Fibroblast of skin of left biceps (primary cell): ENCODE measurements around the gene SMIM26.

Source experiments
- DNase-seq, 2 experiments: peaks; one replicate each; pipeline ENCODE4 v3.0.0-alpha.2; 2013; ENCODE audit warnings: low read depth in 2 of 2

The SMIM26 gene

DNA sequence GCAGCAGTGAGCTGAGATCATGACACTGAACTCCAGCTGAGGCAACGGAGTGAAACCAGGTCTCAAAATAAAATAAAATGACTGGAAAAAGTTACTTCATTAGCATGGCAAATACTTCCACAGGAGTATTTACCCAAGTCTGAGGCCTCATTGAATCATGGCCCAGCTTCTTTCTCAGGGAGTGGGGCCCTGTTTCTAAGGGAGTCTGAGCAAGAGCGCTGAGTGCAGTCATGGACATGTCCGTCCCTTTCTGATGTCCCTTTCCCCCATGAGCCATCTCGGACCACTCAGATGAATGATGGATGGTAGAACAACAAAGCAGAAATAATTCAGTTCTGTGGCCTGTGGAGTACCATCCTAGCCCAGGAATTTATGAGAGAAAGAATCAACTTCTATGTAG lies 12.8 kb downstream of the SMIM26 start:
- no peak for DNase-seq

DNA sequence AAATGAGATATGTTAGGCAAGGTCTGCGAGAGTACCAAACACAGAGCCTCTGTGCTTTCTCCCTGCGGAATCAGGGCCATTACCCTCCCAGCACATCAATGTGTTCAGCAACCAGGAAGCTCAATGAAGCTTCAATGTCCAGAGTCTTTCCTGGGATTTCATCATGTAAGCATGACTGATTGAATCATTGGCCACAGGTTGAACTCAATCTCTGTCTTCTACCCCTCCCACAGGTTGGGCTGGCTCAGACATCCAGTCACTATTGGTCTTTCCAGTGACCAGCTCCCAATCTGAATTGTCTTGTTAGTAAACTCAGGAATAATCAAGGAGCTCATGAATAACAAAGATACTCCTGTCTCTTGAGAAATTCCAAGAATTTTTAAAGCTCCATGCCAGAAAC lies 17.9 kb downstream of the SMIM26 start:
- DNase-seq: peak in 1 of 2 experiments; percentile 44

DNA sequence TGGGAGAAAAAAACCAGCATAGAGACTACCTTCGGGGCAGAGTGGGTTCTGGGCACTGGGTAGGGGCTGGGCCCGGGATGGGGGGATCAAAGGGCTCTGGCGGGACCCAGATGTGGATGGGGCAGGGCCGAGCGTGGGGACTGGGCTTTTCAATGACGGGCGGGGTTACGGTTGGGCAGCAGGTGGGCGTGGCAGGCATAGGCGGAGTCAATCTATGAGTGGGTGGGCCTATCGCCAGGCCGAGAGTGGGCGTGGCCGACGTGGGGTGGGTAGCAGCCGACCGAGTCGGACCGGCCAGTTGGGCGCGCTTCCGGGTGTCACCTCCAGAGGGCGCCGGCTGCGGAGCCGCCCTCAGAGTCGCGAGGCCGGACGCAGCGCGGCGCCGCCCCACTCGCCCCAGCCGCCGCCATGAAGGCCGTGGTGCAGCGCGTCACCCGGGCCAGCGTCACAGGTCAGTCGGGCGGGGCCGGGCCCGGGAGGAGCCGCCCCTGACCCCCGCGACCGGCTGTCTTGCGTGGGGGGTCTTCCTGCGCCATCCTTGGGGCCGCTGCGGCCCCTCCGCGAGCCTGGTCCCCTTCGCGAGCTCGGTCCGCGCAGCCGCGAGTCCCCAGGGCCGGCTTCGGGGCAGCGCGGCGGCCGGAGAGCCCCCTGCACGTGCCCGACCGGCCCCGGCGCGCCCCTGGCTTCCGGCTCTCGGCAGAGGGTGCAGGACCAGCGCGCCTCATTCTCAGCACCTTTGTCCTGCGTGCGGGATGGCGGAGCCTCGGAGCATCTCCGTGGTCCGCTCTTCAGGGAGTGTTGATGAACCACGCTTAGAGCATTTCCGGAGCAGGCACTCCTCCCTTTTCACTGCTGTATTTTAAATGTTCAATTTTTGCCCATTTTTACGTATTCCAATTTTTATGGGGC lies 20.7 kb downstream of the SMIM26 start, which contains the start of gene DTD1:
TSS of gene DTD1 (plus strand) at position 390 of the 909 bp plus-strand sequence. CDS start at position 409, 19 bp downstream.
- DNase-seq: peak in 1 of 2 experiments; percentile 40

DNA sequence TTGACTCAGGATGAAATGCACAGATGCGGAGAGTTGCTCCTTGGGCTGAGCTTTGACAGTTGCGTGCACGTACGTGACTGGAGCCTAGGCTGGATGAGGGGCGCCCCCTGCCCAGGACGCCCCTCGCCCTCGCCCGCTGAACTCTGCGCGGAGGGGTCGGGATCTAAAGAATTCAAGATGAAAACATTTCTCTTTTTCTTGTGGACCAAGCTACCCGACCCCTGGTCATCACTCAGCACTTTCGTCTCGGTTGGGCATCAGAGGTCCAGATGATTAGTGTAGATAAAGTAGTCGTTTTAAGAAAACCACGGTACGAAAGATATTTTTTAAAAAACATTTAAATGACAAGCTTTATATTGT lies 21.3 kb downstream of the SMIM26 start:
- no peak for DNase-seq

DNA sequence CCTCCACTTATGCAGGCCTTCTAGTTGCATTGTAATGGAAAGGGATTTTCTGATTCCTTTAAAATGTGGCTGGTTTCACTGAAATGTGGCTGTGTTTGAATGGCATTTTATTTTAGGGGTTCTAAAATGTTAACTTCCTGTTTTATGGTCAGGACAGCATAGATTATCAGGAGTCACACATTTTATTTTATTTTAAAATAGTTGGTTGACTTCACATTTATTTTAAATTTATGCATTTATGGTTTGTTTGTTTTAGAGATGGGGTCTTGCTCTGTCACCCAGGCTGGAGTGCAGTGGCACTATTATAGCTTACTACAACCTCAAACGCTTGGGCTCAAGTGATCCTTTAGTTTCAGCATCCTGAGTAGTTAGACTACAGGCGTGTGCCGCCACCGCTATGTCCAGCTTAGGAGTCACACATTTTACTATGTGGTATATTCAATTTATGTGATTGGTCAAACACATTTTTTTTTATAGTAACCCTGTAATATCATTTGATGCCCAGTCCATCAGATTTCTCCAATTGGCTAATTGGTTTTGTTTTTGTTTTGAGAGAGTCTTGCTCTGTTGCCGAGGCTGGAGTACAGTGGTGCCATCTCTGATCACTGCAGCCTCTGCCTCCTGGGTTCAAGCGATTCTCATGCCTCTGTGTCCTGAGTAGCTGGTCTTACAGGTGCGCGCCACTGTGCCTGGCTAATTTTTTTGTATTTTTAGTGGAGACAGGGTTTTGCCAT lies 22.9 kb downstream of the SMIM26 start:
- DNase-seq: no peak

DNA sequence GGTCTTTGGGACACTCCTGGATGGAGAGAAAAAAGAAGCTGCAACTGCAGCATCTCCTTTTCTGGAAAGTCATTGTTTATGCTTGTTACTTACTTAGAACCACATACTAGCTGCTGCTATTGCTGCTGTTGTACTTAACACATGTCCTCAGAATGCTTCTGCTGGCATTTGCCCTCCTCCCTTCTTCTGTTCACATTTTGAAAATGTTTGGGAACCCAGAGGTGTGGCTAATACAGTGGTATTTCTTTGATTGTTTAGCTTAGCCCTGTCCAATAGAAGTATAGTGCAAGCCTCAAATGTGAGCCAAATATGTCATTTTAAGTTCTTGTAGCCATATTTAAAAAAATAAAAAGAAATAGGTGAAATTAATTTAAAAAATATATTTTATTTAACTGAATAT lies 29.0 kb downstream of the SMIM26 start:
- DNase-seq: no peak

DNA sequence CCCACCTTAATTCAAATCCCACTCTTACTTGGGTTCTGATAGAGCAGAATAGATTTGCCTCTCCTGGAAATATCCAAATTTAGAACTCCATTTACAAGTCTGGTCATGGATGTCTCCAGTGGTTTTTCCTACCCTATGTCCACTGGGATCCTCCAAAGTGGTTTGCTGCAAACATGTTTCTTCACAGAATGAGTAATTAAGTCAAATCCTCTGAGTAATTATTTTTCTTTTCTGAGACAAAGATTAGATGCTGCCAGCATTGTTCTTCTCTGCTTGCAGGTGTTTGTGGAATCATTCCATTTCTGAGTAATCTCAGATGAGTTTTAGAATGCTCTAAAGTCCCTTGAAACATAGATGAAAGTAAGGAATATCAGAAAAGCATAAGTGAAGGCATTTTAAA lies 42.5 kb downstream of the SMIM26 start:
- no peak for DNase-seq

DNA sequence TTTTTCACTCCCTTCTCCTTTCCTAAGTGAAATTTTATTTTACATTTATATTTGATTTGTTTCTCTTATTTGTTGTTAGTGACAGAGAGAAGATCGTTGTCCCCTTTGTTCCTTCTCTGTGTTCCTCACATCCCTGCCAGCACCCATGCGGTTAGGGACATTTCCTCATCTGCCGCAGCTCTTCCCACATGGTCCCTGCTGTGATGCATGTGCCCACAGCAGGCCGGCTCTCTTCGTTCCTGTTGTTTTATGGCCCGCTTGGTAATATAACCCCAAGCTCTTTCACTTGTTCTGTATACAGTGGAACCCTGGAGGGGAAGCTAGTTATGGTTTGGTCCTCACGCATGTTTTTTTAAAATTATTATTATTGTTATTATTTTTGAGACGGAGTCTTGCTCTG lies 44.3 kb downstream of the SMIM26 start:
- no peak for DNase-seq

DNA sequence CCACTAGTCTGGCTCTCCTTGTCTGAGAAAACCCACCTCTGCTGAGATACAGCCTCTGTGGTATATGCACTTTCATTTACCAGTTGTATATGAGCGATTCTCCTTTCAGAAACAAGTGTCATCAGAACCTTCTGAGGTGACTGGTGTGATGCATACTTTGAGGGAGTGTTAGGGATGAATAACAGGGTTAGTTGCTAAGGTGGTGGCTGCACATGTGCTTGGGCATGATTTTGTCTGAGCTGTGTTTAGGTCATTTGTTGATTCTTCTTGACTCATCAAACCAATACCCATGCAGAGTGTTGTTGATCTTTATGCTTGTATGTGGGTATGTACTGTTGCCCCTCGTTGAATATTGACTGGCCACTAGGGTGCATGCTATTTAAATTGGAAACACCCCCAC lies 46.3 kb downstream of the SMIM26 start:
- DNase-seq: no peak

DNA sequence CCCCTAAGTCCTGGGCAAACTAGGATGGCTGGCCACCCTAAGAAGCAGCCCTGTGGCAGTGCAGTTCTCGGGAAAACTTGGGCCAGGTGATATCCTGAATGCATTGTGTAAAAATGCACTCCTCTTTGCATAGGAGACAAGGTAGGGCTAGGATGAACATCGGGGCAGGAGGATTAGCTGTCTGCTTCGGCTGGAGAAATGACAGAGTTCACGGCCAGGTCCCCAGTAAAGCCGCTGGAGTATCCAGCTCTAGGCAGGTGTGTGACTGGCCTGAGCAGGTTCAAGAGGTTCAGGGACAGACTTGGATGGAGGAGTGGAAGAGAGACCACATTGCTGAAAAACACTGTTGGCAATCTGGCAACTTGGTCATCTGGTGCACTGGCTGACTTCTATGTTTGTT lies 47.0 kb downstream of the SMIM26 start:
- DNase-seq: no peak

DNA sequence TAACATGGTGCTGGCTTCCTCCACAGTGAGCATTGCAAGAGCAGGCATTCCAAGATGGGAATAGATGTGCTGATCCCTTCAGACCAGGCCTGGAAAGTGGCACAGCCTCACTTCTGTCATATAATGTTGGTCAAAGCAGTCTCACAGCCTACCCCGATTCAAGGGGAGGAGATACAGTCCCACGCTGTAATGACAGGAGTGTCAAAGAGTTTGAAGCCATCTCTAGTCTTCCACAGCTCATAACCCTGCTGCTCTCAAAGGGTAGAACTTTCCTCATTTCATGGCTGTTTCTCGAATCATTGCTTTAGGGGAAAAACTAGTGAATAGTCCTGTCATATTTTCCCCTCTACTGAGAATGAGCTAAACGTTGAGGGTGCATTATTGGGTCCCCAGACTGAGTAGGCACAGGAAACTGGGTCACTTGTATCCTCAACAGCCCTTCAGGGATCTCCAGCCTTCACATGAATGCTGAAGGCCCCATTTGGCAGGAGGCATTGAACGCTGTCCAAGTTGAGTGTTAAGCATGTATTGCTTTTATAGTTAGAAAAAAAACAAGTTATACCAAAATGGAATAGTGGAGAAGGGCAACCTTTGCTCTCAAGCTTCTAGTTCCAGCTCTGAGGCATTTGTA lies 47.9 kb downstream of the SMIM26 start:
- no peak for DNase-seq
